HAP-1 (cell line): ENCODE measurements around the gene STRA8.

ENCODE experiments used
- DNase-seq, 2 experiments: peaks; one replicate each; pipeline ENCODE4 v3.0.0-alpha.2; 2016 to 2020; ENCODE audit warnings: low spot score in 2 of 2
- H3K27me3 ChIP-seq: fragments of 250-450 bp; sonication (Bioruptor Pico); 2 replicates; pipeline ENCODE4 v1.5.1; 2020; ENCODE audit warnings: low read depth, mild to moderate bottlenecking, moderate library complexity
- H3K36me3 ChIP-seq: fragments of 250-450 bp; sonication (Bioruptor Pico); replicated peaks from 2 replicates; pipeline ENCODE4 v1.5.1; 2020; ENCODE audit warnings: mild to moderate bottlenecking
- H3K4me1 ChIP-seq: fragments of 250-450 bp; sonication (Bioruptor Pico); 2 replicates; pipeline ENCODE4 v1.5.1; 2020; ENCODE audit warnings: mild to moderate bottlenecking
- H3K4me3 ChIP-seq: fragments of 250-450 bp; sonication (Bioruptor Pico); 2 replicates; pipeline ENCODE4 v1.5.1; 2020; ENCODE audit warnings: mild to moderate bottlenecking, moderate library complexity
- H3K9me3 ChIP-seq: fragments of 250-450 bp; sonication (Bioruptor Pico); 2 replicates; pipeline ENCODE4 v1.5.1; 2020; ENCODE audit warnings: mild to moderate bottlenecking, moderate library complexity
- in situ Hi-C: fragments of 300-500 bp; cut with MboI; formaldehyde crosslinking; loops from 3 replicates; pipeline ENCODE4 v1.14.3; 2020; ENCODE audit warnings: low sequenced_read_pairs, inconsistent platforms, mixed read lengths

STRA8 gene

DNA sequence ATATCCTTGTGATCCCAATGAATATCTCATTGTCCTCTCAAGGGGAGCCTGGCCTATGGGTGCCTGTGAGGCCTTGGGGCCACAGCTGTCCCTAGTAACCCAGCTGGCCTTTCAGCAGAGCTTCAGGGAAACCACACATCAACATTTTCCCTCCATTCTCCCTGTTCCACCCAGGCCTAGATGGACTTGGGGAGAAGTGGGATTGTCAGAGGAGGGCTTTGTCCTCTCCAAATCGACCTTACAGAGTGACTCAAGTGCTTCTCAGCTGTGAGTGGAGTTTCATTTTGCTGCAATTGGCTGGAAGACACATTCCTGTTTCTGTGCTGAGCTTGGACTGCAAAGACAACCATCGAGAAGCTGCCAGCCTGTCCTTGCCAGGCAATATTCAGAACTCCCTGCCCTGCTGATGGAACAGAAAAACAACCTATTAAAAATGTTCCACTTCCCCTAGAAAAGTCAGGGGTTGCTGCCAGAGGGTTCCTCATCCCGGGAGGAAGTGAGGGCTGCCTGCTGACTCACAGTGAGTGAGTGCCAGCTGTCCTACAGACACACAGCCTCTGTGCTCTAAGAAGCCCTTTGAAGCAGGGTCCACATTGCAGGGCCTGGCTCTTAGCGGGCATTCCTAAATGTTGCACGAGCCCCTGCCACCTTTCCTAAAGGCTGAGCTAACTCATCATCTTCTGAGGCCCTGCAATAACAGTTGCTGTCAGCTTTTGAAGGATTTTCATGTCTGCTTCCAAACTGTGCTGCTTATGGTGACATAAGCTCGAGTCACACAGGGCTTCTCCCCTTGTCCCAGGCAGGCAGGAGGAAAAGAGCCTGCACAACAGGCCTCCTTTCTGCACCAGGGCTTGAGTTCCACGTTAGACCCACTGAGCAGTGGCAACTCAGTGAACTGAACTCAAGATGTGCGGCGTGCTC lies 20.5 kb downstream of the STRA8 start:
- Histone ChIP-seq H3K4me3 (no peak overlapping the region), H3K36me3 (no peaks in the 10 kb centered on the region), H3K27me3 (no peaks in the 10 kb centered on the region), H3K9me3 (no peaks in the 10 kb centered on the region), H3K4me1 (no peaks in the 10 kb centered on the region)
- in situ Hi-C loops = no loop called here
- DNase-seq = no peak

DNA sequence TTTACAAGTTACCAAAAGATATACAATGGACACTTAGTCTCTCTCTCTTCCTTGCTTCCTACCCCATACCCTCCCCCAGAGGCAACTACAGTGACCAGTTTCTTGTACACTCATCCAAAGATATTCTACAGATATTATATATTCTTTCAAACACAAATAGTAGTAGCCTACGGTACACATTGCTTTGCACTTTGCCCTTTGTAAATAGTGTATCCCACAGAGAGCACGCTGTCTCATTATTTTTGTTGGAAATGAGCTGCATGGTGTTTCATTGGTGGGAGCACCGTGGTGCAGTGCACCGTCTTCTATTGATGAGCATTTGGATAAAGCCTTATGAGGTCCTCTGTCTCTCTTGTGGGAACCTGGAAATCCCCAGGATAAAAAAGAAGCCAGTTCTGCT lies 24.2 kb downstream of the STRA8 start:
- in situ Hi-C loops = no loop called here

DNA sequence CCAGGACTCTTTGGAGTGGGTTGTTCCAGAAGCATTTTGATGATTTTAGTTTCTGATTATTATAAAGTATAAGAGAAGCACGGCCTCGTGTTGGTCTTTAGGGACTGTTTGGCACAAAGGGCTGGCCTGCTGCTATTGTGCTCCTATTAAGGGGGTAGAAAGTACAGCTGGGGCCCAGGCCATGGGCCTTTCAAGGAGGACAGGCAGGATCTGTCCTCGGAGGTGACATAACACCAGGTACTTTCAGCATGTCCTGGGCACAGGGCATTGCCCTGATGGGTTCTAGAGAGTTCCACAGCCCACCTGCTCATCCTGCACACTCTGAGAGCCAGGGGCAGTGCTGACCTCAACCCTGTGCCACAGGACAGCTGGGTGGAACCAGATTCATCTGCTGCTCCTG lies 24.9 kb downstream of the STRA8 start:
- H3K4me3 ChIP-seq = no peak overlapping the region
- DNase-seq = no peak
- H3K27me3 ChIP-seq = no peaks in the 10 kb centered on the region
- H3K9me3 ChIP-seq = no peaks in the 10 kb centered on the region
- no peaks in the 10 kb centered on the region for H3K4me1 ChIP-seq
- in situ Hi-C loops = no loop called here
- no peaks in the 10 kb centered on the region for H3K36me3 ChIP-seq

More for the DNA sequence above, 24.2 kb downstream of the STRA8 start:
- Histone ChIP-seq H3K4me1 (no peaks in the 10 kb centered on the region), H3K4me3 (no peak overlapping the region), H3K27me3 (no peaks in the 10 kb centered on the region), H3K36me3 (no peaks in the 10 kb centered on the region), H3K9me3 (no peaks in the 10 kb centered on the region)
- no peak for DNase-seq

GRCh38 chr7:135259702-135260101 lies 26.1 kb downstream of the STRA8 start:
- in situ Hi-C loops = no loop called here
- Histone ChIP-seq H3K36me3 (no peaks in the 10 kb centered on the region), H3K27me3 (no peaks in the 10 kb centered on the region), H3K9me3 (no peaks in the 10 kb centered on the region), H3K4me1 (no peaks in the 10 kb centered on the region), H3K4me3 (no peak overlapping the region)
- no peak for DNase-seq

DNA sequence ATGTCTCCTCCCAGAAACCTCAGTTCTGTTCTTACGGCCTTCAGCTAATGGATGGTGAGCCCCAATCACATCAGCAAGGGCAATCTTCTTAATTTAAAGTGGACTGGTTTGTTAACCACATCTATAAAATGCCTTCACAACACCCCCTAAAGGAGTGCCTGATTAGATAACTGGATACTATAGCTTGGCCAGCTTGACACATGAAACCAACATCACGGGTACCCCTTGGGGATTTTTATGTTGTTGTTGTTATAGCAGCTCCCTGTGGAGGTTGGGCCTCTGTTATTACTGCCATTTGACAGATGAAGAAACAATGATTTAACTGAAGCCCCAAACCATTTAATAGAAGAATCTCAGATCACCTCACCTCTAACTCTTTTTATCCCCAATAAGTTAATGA lies 26.8 kb downstream of the STRA8 start:
- no peak for DNase-seq
- Histone ChIP-seq H3K9me3 (no peaks in the 10 kb centered on the region), H3K27me3 (no peaks in the 10 kb centered on the region), H3K36me3 (no peaks in the 10 kb centered on the region), H3K4me3 (no peak overlapping the region), H3K4me1 (no peaks in the 10 kb centered on the region)
- in situ Hi-C loops = no loop called here

- in situ Hi-C loops = no loop called here
- no peak overlapping the region for H3K4me3 ChIP-seq
- no peaks in the 10 kb centered on the region for H3K4me1 ChIP-seq
- no peaks in the 10 kb centered on the region for H3K27me3 ChIP-seq
- no peaks in the 10 kb centered on the region for H3K9me3 ChIP-seq
- H3K36me3 ChIP-seq = no peaks in the 10 kb centered on the region
- no peak for DNase-seq
Observed at GRCh38 chr7:135260930-135261721, 27.5 kb downstream of the STRA8 start.

- H3K27me3 ChIP-seq = no peaks in the 10 kb centered on the region
- H3K36me3 ChIP-seq = no peaks in the 10 kb centered on the region
- no peak overlapping the region for H3K4me3 ChIP-seq
- no peak for DNase-seq
- in situ Hi-C loops = no loop called here
- H3K4me1 ChIP-seq = no peaks in the 10 kb centered on the region
- H3K9me3 ChIP-seq = no peaks in the 10 kb centered on the region
Observed at GRCh38 chr7:135262623-135263320, 29.1 kb downstream of the STRA8 start.

GRCh38 chr7:135263321-135263970 lies 29.8 kb downstream of the STRA8 start:
- H3K27me3 ChIP-seq = no peaks in the 10 kb centered on the region
- no peak for DNase-seq
- H3K36me3 ChIP-seq = no peaks in the 10 kb centered on the region
- H3K4me3 ChIP-seq = no peak overlapping the region
- in situ Hi-C loops = no loop called here
- H3K9me3 ChIP-seq = no peaks in the 10 kb centered on the region
- no peaks in the 10 kb centered on the region for H3K4me1 ChIP-seq

- no peaks in the 10 kb centered on the region for H3K4me1 ChIP-seq
- H3K36me3 ChIP-seq = no peaks in the 10 kb centered on the region
- H3K9me3 ChIP-seq = no peaks in the 10 kb centered on the region
- H3K4me3 ChIP-seq = no peak overlapping the region
- no peaks in the 10 kb centered on the region for H3K27me3 ChIP-seq
- in situ Hi-C loops = no loop called here
- no peak for DNase-seq
Observed at GRCh38 chr7:135265637-135266036, 32.0 kb downstream of the STRA8 start.

DNA sequence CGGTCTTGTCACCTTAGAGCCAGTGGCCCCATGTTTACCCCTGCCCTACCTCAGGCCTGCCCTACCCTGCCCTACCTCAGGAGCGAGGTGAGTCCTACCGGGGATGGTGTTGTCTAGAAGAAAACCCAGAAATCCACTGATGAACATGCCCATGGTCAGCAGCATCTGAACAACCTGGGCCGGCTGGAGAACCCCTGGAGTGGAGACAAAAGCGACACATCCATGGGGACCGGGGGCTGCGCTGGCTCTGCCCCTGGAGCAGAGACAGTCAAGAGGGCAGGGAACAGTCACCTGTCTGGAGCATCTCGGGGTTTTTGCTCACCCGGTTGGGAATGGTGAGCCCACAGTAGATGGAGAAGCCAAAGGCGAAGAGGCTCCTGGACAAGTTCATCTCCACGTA lies 36.3 kb downstream of the STRA8 start:
- H3K4me3 ChIP-seq = no peak overlapping the region
- H3K27me3 ChIP-seq = no peaks in the 10 kb centered on the region
- in situ Hi-C loops = no loop called here
- H3K36me3 ChIP-seq = no peaks in the 10 kb centered on the region
- DNase-seq = no peak
- H3K4me1 ChIP-seq = no peaks in the 10 kb centered on the region
- H3K9me3 ChIP-seq = no peaks in the 10 kb centered on the region

DNA sequence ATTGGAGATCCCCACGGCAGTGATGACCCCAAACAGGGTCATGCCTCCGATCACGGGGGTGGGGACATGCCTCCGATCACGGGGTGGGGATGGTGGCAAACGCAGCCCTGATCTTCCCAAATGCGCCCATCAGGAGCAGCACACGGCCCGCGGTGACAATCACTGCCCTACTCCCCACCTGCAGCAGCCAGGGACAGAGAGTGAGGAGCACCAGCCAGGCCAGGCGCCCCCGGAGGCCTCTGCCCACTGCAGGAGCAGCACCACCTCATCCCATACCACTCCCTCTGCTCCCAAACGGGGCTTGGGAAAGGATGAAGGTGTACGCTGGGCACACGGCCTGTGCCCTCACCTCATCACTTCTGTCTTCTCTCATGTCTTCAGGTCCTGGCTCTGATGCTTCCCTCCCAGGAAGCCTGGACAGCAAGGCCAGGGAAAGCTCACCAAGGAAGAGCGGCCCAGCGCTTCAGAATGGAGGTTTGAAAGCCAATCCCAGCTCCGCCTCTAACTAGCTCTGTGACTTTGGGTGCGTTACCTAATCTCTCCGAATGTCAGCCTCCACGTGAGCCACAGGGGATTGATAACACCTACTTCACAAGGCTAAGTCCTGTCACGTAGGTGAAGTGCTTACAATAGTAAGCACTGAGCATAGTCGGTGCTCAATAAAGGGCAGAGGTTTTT lies 37.1 kb downstream of the STRA8 start:
- no peak overlapping the region for H3K4me3 ChIP-seq
- no peaks in the 10 kb centered on the region for H3K36me3 ChIP-seq
- H3K9me3 ChIP-seq = no peaks in the 10 kb centered on the region
- no peak for DNase-seq
- in situ Hi-C loops = no loop called here
- no peaks in the 10 kb centered on the region for H3K4me1 ChIP-seq
- H3K27me3 ChIP-seq = no peaks in the 10 kb centered on the region

DNA sequence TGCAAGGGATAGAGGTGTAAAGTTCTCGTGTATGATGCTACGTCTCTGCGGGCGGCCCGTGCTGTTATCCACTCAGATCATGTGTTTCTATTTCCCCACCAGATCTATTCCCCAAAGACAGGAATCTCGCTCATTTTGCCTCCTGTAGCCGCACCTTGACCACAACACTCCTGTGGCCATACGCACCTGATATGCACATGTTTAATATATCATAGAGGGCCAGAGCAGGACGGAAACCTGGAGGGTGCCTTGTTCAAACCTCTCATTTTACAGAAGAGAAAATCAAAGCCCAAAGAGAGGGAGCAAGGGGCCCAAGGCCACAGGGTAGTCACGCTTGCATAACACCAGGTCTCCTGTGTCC lies 37.6 kb downstream of the STRA8 start:
- no peak for DNase-seq
- in situ Hi-C loops = no loop called here
- Histone ChIP-seq H3K9me3 (no peaks in the 10 kb centered on the region), H3K27me3 (no peaks in the 10 kb centered on the region), H3K4me1 (no peaks in the 10 kb centered on the region), H3K36me3 (no peaks in the 10 kb centered on the region), H3K4me3 (no peak overlapping the region)

GRCh38 chr7:135272303-135272702 lies 38.7 kb downstream of the STRA8 start:
- in situ Hi-C loops = no loop called here
- DNase-seq = no peak
- H3K9me3 ChIP-seq = no peaks in the 10 kb centered on the region
- H3K4me1 ChIP-seq = no peaks in the 10 kb centered on the region
- no peaks in the 10 kb centered on the region for H3K27me3 ChIP-seq
- H3K36me3 ChIP-seq = no peaks in the 10 kb centered on the region
- no peak overlapping the region for H3K4me3 ChIP-seq
